ENCODE measurements around the gene CEACAM18.
"Not testable (repeated sequence)": the region's sequence is repeated elsewhere in the genome, so short reads cannot be mapped to it uniquely, and the experiment has no call there.

The CEACAM18 gene
- 0 reads per million in 4 donors for total RNA-seq

DNA sequence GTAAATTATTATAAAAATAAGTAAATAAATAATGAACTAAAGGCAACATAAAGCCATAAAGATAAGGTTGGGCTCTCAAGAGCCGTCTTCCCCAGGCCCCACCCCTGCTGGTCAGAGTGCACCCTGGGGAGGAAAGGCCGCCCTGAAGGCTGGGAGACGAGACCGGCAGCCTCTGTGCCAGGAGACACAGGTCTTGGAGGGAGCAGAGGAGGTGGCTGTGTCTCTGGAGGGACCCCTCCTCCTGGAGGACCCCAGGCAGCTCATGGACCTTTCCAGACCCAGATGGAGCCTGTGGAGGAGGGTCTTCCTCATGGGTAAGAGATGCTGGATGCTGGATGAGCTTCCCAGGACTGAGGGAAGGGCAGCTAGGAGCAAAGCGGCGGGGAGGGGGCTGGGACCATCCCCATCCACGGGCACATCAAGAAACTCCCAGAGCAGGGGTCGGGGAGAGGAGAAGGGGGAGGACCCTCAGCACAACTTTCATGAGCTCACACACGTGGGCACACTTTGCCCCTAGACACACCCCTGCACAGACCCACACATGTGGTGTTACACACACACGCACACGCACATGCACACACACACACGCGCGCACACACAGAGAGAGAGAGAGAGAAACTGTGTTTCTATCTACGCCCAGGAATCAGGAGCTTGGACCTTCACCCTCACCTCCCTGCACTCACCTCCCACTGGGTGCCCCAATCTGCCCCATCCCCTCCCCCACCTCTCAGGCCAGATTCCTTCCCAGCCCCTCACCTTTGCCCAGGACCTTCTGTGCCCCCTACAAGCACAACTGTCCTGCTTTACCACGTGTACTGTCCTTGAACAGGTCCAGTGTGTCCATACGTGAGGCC lies at the start of gene CEACAM18:
Gene CEACAM18, plus strand, starts transcription at position 159 of the 854 bp plus-strand sequence.
- DNase-seq, result no peak

DNA sequence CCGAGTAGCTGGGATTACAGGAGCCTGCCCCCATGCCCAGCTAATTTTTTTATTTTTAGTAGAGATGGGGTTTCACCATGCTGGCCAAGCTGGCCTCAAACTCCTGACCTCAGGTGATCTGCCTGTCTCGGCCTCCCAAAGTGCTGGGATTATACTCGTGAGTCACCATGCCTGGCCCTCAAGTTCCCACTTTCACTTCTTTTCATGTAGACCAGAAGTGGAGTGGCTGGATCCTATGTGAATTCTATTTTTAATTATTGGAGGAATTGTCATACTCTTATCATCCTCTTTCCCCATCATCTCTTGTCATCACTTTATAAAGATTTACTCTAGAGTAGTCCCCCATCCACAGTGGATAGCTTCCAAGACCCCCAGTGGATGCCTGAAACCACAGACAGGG lies 48.1 kb upstream of the CEACAM18 start:
- no peak for DNase-seq

DNA sequence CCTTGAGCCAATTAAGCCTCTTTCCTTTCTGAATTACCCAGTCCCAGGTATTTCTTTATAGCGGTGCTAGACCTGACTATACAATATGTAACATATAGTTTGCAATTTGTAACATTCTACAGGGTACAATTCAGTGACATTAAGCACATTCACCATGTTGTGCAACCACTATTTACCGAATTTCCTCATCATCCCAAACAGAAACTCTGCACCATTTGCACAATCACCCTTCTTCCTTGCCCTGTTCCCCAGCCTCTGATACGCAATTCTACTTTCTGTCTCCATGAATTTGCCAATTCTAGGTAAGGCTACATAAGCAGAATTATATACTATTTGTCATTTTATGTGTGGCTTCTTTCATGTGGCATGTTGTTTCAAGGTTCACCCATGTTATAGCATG lies 47.2 kb upstream of the CEACAM18 start:
- DNase-seq, result no peak

DNA sequence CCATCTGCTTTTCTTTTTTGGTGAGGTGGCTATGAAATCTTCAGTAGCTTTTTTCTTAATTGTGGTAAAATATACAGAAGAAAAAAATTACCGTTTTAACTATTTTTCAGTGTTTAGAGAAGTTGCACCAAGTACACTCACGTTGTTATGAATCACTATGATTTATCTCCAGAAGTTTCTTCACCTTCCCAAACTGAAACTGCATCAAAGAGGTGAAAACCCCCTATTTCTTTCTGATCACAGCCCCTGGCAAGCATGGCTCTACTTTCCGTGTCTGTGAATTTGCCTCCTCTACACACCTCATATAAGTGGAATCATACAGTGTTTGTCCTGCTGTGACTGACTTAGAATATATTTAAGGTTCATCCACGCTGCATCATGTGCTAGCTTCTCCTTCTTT lies 45.3 kb upstream of the CEACAM18 start:
- no peak for DNase-seq

DNA sequence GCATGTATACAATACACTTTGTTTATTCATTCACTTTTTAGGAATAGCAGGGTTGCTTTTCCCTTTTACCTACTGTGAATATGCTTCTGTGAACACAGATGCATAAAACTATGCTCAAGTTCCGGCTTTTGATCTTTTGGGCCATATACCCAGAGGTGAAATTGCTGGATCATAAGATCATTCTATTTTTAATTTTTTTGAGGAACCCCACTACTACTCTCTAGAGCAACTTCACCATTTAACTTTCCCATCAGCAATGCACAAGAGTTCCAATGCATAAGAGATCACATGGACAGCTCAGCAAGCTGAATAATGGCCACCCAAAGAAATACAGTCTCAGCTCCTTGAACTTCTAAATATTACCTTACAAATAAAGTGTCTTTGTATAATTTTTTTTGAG lies 43.9 kb upstream of the CEACAM18 start:
- no peak for DNase-seq

DNA sequence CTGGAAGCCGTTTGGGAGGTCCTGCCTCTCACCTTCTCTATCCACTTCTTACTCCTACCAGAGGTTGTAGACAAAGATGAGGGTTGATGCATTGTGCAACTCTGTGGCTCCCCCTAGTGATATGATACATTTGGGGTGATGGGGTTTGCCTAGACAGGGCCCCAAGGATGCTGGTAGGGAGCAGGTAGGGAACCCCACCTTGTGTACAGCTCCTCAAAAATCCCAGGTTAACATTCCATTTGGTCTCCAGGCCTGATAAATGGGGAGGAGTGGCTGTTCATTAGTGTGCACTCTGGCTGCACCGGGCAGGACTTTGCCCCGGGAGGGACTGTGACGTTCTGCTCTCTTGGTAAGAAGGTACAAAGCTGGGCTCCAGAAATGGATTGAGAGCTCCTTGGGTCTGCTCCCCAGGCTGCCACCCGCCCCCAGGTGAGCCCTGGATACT lies 39.3 kb upstream of the CEACAM18 start:
- DNase-seq, result peak in 1 of 5 donors; percentile 56

DNA sequence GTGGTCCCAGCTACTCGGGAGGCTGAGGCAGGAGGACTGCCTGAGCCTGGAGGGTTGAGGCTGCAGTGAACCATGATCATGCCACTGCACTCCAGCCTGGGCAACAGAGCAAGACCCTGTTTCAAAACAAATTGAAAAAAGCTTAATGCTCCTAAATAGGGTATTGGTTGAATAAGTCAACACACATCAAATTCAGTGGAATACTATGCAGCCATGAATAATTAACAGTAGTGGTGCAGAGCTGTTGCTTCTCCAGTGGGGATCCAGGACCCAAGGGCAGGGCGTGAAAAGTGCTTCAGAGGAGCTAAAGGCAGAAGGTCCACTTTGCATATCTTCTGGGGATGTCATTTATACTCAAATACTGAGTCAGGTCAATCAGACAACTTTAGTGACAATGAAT lies 38.3 kb upstream of the CEACAM18 start:
- DNase-seq, result no peak

DNA sequence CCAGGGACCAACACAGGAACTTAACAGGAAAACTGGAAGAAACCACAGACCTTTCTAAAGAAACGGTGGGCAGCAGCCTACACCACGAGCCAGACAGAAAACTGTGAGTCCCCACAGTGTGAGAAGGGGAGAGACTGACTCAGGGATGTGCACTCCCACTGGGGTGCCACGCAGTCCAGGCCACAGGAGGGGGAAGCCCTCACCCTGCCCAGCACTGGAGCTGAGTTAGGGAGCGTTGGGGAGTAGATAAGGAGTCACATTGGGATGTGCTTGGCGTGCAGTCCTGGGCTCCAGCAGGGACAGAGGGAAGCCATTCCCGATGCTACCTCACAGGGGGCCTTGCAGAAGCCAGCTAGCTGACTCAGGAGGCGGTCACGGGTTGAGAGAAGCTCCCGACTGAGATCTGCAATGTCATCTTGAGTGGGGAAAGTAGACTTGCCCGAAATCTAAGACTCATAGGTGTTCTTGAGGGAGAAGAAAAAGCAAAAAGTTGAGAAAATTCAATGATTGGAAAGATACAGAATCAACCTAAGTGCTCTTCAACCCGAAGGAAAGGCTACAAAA lies 37.4 kb upstream of the CEACAM18 start:
- DNase-seq, result no peak

DNA sequence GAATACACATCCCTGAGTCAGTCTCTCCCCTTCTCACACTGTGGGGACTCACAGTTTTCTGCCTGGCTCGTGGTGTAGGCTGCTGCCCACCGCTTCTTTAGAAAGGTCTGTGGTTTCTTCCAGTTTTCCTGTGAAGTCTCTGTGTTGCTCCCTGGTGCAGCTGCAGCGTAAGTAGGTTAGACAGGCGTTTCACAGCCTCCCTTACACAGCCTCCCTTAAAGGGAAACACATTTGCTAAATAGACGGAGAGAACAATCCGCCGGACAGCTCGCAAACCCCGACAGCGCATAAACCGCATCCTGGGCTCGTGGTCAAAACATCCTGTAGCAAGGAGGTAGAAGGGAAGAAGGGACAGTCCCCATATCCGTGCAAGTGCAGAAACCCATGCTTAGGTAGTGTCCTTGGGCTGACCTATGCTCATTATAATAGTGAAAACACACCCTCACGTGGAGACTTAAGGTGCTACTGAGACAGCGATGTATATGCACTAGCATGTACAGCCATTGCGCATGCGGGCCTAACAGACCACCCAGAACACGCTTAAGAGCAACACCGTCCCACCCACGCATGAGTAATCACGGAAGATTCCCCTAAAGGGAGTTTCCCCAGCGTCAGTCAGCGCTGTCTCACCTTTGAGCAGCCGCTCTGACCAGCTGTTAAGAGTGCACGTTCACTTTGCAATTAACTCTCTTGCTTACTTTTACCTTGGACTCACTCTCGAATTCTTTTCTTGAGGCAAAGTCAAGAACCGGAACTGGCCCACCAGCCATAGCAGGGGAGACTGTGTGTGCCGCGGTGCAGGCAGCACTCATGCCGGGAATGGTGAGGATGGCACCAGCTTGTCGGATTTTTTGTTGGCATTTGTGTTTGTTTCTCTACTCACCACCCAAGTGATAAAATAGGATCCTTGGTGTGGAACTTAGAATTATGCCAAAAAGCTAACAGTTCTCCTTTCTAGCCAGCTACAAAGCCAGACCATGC lies 36.6 kb upstream of the CEACAM18 start:
- DNase-seq, result peak; percentile 55 to 94 (median 65)

DNA sequence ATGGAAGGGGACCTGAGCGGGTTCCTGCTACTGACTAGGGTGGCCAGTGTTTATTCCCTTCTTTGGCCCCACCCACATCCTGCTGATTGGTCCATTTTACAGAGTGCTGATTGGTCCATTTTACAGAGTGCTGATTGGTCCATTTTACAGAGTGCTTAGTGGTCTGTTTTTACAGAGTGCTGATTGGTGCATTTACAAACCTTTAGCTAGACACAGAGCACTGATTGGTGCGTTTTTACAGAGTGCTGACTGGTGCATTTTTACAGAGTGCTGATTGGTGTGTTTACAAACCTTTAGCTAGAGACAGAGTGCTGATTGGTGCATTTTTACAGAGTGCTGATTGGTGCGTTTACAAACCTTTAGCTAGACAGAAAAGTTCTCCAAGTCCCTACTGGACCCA lies 30.8 kb upstream of the CEACAM18 start:
- DNase-seq, result not testable (repeated sequence)

DNA sequence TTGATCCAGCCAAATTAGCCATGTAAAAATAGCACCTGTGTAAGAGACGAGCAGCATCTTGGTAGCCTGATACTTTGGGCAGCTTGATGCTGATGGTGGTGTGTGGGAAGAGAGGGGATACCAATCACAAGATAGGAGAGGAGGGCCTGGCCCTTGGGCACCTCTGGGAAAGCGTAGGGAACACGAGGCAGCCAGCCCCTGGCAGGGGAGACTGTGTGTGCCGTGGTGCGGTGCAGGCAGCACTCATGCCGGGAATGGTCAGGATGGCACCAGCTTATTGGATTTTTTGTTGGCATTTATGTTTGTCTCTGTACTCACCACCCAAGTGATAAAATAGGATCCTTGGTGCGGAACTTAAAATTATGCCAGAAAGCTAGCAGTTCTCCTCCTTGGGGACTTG lies 30.3 kb upstream of the CEACAM18 start:
- no peak for DNase-seq

DNA sequence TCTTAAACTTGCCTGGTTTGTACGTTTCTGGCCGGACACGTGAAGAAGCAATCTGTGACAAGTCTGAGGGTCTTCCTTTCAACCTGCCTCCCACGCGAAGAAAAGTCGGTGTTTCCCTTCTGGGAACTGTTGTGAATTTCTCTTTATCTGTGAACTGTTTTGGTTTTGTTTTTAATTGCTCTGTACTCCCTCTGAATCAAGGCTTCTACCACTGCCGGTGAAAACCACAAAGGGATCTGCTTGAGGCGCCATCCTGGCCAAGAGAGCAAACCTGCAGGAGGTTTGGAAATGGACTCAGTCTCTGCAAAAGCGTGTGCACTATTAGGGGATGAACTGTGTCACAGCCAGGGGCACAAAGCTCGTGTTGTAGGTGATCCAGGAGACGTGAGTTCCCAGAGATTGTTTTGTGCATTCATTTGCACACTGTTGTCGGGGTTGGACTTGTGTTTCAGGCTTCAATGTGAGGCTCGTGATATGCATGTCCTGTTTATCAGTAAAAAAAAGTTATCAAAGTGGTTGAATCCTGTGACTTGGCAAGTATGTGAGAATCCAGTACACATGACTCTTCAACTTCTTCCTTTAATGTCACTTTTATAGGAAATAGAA lies 29.8 kb upstream of the CEACAM18 start:
- peak in 1 of 5 donors; percentile 50 for DNase-seq

DNA sequence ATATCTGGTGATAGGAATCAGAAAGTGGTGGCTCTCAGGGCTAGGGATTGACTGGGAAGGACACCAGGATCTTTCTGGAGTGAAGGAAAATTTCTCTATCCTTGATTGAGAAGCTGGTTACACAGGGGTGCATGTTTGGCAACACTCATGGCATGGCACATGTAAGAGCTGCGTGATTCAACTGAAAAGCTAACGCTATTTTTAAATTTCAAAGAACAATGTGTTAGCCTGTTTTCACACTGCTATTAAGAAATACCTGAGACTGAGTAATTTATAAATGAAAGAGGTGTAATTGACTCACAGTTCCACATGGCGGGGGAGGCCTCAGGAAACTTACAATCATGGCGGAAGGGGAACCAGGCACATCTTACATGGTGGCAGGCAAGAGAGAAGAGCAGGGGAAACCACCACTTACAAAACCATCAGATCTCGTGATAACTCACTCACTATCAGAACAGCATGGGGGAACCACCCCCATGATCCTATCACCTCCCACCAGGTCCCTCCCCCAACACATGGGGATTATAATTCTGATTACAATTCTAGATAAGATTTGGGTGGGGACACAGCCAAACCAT lies 27.5 kb upstream of the CEACAM18 start:
- no peak for DNase-seq

DNA sequence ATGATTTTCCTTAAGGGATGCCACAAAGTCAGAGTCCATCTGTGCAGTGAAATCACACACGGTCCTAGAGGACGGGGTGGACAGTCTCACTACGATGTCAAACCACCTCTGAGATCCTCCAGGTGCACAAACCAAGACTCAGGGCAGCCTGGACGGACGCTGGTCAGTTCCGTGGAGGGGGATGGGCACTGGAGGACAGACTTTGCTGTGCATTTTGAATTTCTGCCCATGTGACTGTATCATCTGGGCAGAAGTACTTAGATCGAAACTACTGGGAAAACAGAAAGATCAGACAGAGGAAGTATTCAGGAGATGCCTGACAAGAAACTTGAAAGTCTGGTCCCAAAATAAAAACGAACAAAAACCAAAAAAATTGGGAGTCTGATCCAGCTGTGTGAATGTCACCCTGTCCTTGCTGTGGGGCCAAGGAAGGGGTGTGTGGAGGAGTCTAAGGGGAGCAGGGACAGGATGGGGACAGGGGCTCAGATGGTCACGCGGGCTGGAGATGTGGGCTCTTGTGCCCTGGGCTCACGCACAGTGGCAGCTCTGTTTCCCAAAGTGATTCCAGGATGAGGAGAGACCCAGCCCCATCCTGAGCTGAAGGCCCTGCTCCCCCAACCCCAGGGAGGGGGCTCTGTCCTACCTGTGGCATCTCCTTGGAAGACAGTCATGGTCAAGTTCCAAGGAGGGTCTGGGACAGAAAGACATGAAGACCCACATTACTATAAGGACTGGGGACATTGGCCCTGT lies 21.6 kb upstream of the CEACAM18 start:
- DNase-seq, result no peak

DNA sequence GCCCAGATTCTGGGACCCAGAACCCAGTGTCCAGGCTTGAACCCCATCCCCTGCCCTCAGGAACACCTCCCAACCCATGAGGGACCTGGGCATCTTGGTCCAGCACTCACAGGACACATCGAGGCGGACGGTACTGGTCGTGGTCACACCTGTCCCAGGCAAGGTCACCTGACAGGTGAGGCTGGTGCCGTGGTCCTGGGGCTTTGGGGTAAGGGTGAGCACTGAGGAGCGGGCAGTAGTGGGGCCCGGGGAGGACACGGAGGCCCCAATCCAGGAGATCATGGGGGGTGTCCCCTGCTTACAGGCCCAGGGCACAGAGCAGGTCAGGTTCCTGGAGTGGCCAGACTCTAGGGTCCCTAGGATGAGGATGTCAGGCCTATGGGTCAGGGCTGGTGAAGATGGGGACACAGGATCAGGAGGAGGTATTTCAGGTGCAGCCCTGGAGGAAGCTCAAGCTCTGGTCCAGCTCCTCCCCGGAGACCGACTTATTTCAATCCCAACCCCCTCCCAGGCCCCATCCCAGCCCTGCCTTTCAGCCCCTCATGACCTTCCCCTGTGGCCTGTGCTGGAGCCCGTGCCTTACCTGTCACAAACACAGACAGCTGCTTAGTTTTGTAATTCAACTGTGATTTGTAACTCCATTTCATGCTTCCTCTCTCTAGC lies 20.9 kb upstream of the CEACAM18 start:
- no peak for DNase-seq

DNA sequence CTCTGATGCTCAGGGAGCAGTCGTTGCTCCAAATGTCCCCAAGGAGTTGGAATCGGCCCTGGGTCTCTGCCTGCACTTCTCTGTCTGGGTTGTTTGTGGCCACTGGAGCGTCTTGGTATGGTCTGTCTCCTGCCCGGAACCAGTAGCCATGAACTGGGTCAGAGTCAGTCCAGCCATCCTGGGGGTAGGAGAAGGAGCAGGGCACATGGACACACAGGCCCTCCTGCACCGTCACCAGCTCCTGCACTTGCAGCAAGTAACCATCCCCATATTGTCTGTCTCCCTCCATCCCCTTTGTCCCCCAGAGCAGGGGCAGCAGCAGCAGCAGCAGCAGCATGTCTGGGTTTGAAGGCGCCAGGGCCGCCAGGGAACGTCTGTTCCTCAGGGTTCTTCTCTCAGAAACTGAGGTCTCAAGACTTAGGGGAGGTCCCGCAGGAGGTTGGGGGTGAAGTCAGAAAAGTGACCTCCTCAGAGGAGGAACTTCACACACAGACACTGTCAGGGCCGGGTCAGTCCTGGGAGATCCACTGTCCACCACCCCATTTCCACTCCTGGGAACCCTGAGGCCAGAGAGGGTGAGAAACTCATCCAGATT lies 20.2 kb upstream of the CEACAM18 start, which contains the start of gene SIGLEC8:
Gene SIGLEC8, minus strand, starts transcription at position 404 of the 595 bp plus-strand sequence. Its CDS starts 67 bp downstream, at position 337.
- DNase-seq, result no peak

DNA sequence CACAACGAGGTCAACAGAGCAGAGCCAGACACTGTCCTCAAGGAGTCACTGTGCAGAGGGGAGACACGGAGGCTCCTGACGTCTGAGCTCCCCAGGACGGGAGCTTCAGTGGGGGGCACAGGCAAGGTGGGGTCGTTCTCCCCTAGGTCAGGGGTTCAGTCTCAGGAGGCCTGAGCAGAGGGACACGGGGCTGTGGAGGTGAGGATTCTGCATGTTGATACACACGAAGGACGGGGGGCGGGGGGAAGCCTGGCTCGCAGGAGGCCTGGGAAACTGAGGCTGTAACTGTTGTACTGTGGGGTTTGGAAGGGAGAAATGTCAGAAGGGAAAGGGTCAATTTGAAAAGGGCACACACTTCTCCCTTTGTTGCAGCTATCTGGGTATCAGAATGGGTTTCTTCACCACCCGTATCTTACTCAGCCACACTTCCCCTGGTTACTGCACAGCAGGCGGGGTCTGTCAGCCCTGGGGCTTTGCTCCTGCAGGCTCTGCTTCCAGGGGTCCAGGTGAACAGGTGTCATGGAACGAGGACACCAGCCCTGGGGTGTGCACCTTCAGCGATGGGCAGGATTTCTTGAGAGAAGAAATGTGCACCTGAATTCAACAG lies 19.3 kb upstream of the CEACAM18 start:
- no peak for DNase-seq

DNA sequence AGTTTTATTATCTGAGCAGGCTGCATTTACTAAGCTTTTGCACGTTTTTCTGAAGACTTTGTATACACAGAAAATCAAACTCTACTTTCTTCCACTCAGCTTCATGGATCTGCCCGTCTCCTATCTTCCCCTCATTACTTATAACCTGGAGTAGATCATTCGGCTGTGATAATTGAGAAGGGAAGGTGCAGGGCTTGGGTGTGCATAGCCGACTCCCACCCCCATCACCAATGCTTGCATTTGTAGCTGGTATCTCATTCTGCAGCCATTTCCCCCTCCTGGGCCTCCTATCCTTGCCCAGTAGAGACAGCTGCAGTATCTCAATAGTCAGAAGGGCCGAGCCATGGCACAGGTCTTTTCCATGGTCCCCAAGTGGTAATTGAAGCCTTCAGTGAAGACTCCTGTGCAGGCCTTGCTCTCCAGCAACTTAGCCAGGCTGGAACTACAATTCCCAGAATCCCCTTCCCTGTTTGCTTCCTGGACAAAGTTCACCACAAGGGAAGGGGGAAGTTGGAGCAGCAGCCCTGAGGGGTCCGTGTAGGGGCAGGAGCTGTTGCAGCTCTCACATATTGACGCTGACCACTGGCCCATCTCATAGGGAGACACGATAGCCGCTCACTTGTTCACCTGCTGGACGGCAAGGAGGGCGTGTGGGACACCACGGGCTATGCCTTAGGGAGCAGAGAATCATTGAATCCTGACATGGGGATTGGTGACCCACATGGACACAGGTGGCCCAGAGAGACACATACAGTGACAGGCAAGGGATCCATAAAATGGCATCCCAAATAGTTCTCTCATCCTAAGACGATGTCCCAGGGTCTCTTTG lies 18.0 kb upstream of the CEACAM18 start:
- no peak for DNase-seq

DNA sequence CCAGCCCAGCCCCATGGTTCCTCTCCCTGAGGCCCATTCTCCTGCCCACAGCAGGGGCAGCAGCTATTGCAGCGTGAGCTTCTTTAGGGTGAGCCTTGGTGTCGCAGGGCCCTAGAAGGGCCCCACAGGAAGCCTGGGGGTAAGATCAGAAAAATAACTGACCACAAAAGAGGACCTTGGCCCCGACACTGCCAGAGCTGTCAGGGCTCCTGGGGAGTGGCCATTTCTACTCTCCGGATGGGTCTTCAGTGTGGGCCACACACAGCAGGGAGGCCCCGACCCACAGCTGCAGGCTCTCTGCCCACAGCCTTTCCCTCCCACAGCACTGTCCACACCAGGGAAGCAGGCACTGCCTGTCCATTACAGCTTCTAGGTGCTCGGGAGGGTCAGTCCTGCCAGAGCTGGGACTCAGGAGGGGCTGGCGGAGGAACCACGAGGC lies 16.6 kb upstream of the CEACAM18 start:
- no peak for DNase-seq
